Lower lobe of right lung (tissue), 2 donors: ENCODE results near the gene MDM4. TPM values are rescaled to one million over a fixed set of nuclear protein-coding genes. Genes with fewer than 3 reads are reported as not detected.
A peak's percentile ranks its signal among the peaks of the same experiment; 100 is the strongest.

Experiments
- ATAC-seq, 2 donors: fragments of 200-7000 bp; cut with Tn5 transposase; one replicate each; pipeline ENCODE4 v1.9.1; 2020 to 2022; ENCODE audit warnings: mild to moderate bottlenecking in 2 of 2, moderate library complexity in 2 of 2
- DNase-seq: peaks from one replicate; pipeline ENCODE4 v3.0.0-alpha.2; 2020
- H3K27ac ChIP-seq: fragments of 200-600 bp; one replicate; pipeline ENCODE4 v1.8.0; 2022
- H3K27me3 ChIP-seq: fragments of 200-600 bp; one replicate; pipeline ENCODE4 v1.8.0; 2022; ENCODE audit warnings: low read depth
- H3K36me3 ChIP-seq: fragments of 200-600 bp; one replicate; pipeline ENCODE4 v1.8.0; 2022; ENCODE audit warnings: mild to moderate bottlenecking
- H3K4me1 ChIP-seq: fragments of 200-600 bp; one replicate; pipeline ENCODE4 v1.8.0; 2022
- H3K4me3 ChIP-seq: fragments of 200-600 bp; one replicate; pipeline ENCODE4 v1.8.0; 2022; ENCODE audit warnings: mild to moderate bottlenecking
- H3K9me3 ChIP-seq: fragments of 200-600 bp; one replicate; pipeline ENCODE4 v1.8.0; 2022
- intact Hi-C: fragments of 100-400 bp; cut with DNase I; formaldehyde crosslinking; loops from one replicate; pipeline ENCODE4 v1.11.0; 2022
- total RNA-seq: library from RNA; stranded (reverse); fragmentation: NEBNext Ultra II Directional; extraction: Animal tissue kit (Norgen Biotek cat#: 25700); gene quantifications from one replicate; pipeline ENCODE4 v1.2.1, GENCODE V29; 2021
- TF ChIP-seq, protein P1 (sequence below): fragments of 200-600 bp; IDR thresholded peaks from one replicate; pipeline ENCODE4 v1.8.0; 2022; ENCODE audit warnings: antibody characterized with exemption, mild to moderate bottlenecking
- donor health status: DM: no; HTN: yes; CAD: no; lungs with severe emphysema.

The MDM4 gene
- total RNA-seq, 1 donor from 2014 or later = 77.9 TPM

DNA sequence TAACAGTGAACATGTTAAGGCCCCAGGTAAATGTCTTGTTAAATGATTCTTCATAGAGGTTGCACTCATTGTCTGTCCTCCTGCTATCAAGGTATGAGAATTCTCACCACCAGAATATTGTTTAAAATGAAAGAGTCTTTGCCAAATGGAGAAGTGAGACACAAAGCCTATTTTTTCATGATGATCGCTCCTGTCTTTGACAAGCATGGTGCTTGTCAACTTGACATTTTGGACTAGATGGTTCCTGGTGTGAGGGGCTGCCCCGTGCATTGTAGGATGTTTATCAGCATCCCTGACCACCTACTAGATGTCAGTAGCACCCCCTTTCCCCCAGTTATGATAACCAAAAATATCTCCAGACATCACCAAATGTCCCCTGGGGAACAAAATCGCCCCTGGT, 65.6 kb downstream of the MDM4 start:
- ATAC-seq = no peak

GRCh38 chr1:204583909-204584632, 67.9 kb downstream of the MDM4 start:
- intact Hi-C loops = no loop called here
- Histone ChIP-seq H3K9me3 (no peaks in the 10 kb centered on the region), H3K27me3 (no peaks in the 10 kb centered on the region), H3K4me1 (peaks cover 4% of the 10 kb centered on the region), H3K27ac (no peak overlapping the region), H3K36me3 (no peaks in the 10 kb centered on the region), H3K4me3 (no peak overlapping the region)
- DNase-seq (no peak), ATAC-seq (no peak)
- TF ChIP-seq, protein P1, sequence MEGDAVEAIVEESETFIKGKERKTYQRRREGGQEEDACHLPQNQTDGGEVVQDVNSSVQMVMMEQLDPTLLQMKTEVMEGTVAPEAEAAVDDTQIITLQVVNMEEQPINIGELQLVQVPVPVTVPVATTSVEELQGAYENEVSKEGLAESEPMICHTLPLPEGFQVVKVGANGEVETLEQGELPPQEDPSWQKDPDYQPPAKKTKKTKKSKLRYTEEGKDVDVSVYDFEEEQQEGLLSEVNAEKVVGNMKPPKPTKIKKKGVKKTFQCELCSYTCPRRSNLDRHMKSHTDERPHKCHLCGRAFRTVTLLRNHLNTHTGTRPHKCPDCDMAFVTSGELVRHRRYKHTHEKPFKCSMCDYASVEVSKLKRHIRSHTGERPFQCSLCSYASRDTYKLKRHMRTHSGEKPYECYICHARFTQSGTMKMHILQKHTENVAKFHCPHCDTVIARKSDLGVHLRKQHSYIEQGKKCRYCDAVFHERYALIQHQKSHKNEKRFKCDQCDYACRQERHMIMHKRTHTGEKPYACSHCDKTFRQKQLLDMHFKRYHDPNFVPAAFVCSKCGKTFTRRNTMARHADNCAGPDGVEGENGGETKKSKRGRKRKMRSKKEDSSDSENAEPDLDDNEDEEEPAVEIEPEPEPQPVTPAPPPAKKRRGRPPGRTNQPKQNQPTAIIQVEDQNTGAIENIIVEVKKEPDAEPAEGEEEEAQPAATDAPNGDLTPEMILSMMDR = no peak

More for the DNA sequence above, 65.6 kb downstream of the MDM4 start:
- intact Hi-C loops = no loop called here
- H3K4me3 ChIP-seq = no peak overlapping the region
- no peak for DNase-seq
- H3K27me3 ChIP-seq = no peaks in the 10 kb centered on the region
- TF ChIP-seq, protein P1 = no peak
- no peak overlapping the region for H3K27ac ChIP-seq
- H3K36me3 ChIP-seq = no peaks in the 10 kb centered on the region
- peaks cover 15% of the 10 kb centered on the region for H3K4me1 ChIP-seq
- no peaks in the 10 kb centered on the region for H3K9me3 ChIP-seq

GRCh38 chr1:204584699-204585372, 68.6 kb downstream of the MDM4 start:
- intact Hi-C loops = no loop called here
- ATAC-seq (peak in 1 of 2 donors; percentile 21), DNase-seq (no peak)
- TF ChIP-seq, protein P1 = no peak
- no peaks in the 10 kb centered on the region for H3K9me3 ChIP-seq
- no peaks in the 10 kb centered on the region for H3K36me3 ChIP-seq
- no peaks in the 10 kb centered on the region for H3K4me1 ChIP-seq
- H3K27me3 ChIP-seq = no peaks in the 10 kb centered on the region
- no peak overlapping the region for H3K27ac ChIP-seq
- H3K4me3 ChIP-seq = no peak overlapping the region

DNA sequence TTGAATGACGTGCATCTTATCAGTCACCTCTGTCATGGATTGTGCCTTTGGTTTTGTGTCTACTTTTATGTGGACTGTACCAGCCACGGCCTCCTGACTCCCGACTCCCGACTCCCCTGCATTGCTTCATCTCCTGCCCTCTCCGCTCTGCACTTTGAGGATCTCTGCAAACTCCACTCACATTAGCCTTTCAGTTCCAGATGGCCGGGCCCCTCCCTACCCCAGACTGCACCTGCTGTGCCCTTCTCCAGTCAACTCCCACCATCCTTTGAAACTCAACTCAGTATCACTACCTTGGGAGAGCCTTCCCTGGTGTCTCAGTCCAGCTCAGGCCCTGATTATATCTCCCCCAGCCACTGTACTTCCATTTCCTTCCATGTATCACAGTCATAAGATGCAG, 71.4 kb downstream of the MDM4 start:
- intact Hi-C loops = no loop called here

DNA sequence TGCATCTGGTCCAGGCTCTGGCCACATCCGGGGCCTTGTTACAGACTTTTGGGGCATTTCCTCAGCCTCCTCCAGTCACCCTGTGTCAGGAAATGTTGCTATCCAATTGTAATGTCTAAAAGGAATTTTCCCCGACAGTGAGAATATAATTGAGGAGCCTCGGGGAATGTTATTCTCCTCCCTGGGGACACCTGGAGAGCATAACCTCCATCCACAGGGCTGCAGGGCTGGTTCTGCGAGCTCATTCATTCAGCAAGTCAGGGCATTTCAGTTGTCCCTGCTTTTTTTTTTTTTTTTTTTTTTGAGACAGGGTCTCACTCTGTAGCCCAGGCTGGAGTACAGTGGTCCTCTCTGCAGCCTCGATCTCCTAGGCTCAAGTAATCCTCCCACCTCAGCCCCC, 72.6 kb downstream of the MDM4 start:
- H3K4me1 ChIP-seq = no peaks in the 10 kb centered on the region
- no peak overlapping the region for H3K4me3 ChIP-seq
- no peaks in the 10 kb centered on the region for H3K9me3 ChIP-seq
- DNase-seq (no peak), ATAC-seq (no peak)
- intact Hi-C loops = no loop called here
- H3K27ac ChIP-seq = no peak overlapping the region
- no peaks in the 10 kb centered on the region for H3K36me3 ChIP-seq
- H3K27me3 ChIP-seq = no peaks in the 10 kb centered on the region
- TF ChIP-seq, protein P1 = no peak

More for the DNA sequence above, 71.4 kb downstream of the MDM4 start:
- Histone ChIP-seq H3K4me1 (no peaks in the 10 kb centered on the region), H3K4me3 (no peak overlapping the region), H3K27ac (no peak overlapping the region), H3K36me3 (no peaks in the 10 kb centered on the region), H3K9me3 (no peaks in the 10 kb centered on the region), H3K27me3 (no peaks in the 10 kb centered on the region)
- ATAC-seq (no peak), DNase-seq (no peak)
- TF ChIP-seq, protein P1 = no peak
